Erythroblast (primary cell): ENCODE measurements around the gene THBS4.

Source experiments
- GATA1 ChIP-seq: IDR thresholded peaks from 2 replicates; pipeline ENCODE4 v1.6.1; 2011; ENCODE audit warnings: low read depth, mild to moderate bottlenecking, control low read depth, low read length, moderate library complexity
- POLR2A ChIP-seq: IDR thresholded peaks from 2 replicates; pipeline ENCODE4 v1.6.1; 2011; ENCODE audit warnings: mild to moderate bottlenecking, low read length

- TF ChIP-seq POLR2A, result no peak
- no peak for TF ChIP-seq GATA1
Observed at GRCh38 chr5:80034962-80035821, at the start of gene THBS4.
